ENCODE results near the gene ACAT2. TPM values are rescaled to one million over a fixed set of nuclear protein-coding genes. Genes with fewer than 3 reads are reported as not detected.
"Not testable (repeated sequence)": the region's sequence is repeated elsewhere in the genome, so short reads cannot be mapped to it uniquely, and the experiment has no call there.

The ACAT2 gene
- total RNA-seq (10 to 100 TPM; 21.4 to 25.8 TPM), total RNA-seq (5.5 to 110 (median 37.9) reads per million in 172 experiments)
- 19.9 TPM for polyA plus RNA-seq (2013, experiment 1 of 2)
- 19.6 TPM for polyA plus RNA-seq (2013, experiment 2 of 2)

- Mint-ChIP-seq H3K36me3 (ENCODE audit: low read depth) (peaks cover 64% of the 10 kb centered on the region), H3K4me1 (ENCODE audit: low read depth) (peaks cover 34% of the 10 kb centered on the region), H3K27me3 (no peaks in the 10 kb centered on the region), H3K9me3 (no peaks in the 10 kb centered on the region), H3K4me3 (peak within 1 kb of the TSS; percentile 98), H3K27ac (peak within 1 kb of the TSS; percentile 97)
- H3K36me3 ChIP-seq (ENCODE audit: insufficient read depth, low read length): peaks cover 31% of the 10 kb centered on the region
- no peaks in the 10 kb centered on the region for H3K9me3 ChIP-seq (ENCODE audit: control insufficient read depth in 1 of 2, insufficient read depth in 1 of 2, low read length in 2 of 2)
- peak within 1 kb of the TSS; percentile 100 for H3K4me3 ChIP-seq (ENCODE audit: low read length)
- ChIA-PET POLR2A (interaction anchor here (0.6 to 7.8 kb wide), 16 partner anchors 8 to 254 kb away, joined by 3 to 148 read pairs (median 4); partner anchors contain the start of genes MRPL18, SOD2, TCP1 and WTAP), CTCF (interaction anchor here (1.2 kb wide), 1 partner anchor 26 kb away, joined by 4 read pairs; no protein-coding TSS in a partner anchor)
- peaks cover 21% of the 10 kb centered on the region for H3K4me1 ChIP-seq (ENCODE audit: insufficient read depth, low read length)
- peak; percentile 89 for ATAC-seq (ENCODE audit: poor library complexity)
- peak; percentile 80 to 97 (median 90) for DNase-seq
- no peak for TF ChIP-seq CTCF (IDR thresholded peaks at IDR 0.05)
- H3K27me3 ChIP-seq (ENCODE audit: control insufficient read depth in 1 of 2, insufficient read depth in 2 of 2, low read length in 2 of 2): no peaks in the 10 kb centered on the region
- H3K27ac ChIP-seq (ENCODE audit: low read depth in 1 of 2, low read length in 2 of 2): peak within 1 kb of the TSS; percentile 94 to 99
- intact Hi-C loops (cut with DNase I, micrococcal nuclease): loop anchor here (1.0 to 2.0 kb wide), 6 partner anchors 26 to 71 kb away; partner anchors contain the start of genes WTAP (in 2 of the 2), MRPL18 (in 1 of the 2) and SOD2 (in 1 of the 2)
These were observed at the start of gene ACAT2 for GRCh38 chr6:159761873-159762680. Gene ACAT2, plus strand, starts transcription at chr6:159762045. Its CDS starts 43 bp downstream, at chr6:159762088.

- intact Hi-C loops (cut with DNase I, micrococcal nuclease); H3K4me3 Mint-ChIP-seq; H3K36me3 ChIP-seq (ENCODE audit: insufficient read depth, low read length); DNase-seq; H3K27ac ChIP-seq (ENCODE audit: low read depth in 1 of 2, low read length in 2 of 2); ATAC-seq (ENCODE audit: poor library complexity); H3K4me1 Mint-ChIP-seq (ENCODE audit: low read depth); H3K36me3 Mint-ChIP-seq (ENCODE audit: low read depth); H3K9me3 ChIP-seq (ENCODE audit: control insufficient read depth in 1 of 2, insufficient read depth in 1 of 2, low read length in 2 of 2); H3K4me1 ChIP-seq (ENCODE audit: insufficient read depth, low read length); H3K27me3 Mint-ChIP-seq; H3K27me3 ChIP-seq (ENCODE audit: control insufficient read depth in 1 of 2, insufficient read depth in 2 of 2, low read length in 2 of 2); H3K4me3 ChIP-seq (ENCODE audit: low read length); H3K27ac Mint-ChIP-seq; CTCF ChIA-PET; H3K9me3 Mint-ChIP-seq: not testable (repeated sequence)
- POLR2A ChIA-PET: interaction anchor here (1.4 kb wide), 1 partner anchor 20 kb away, joined by 3 read pairs; no protein-coding TSS in a partner anchor
These were observed 49.5 kb upstream of the ACAT2 start for GRCh38 chr6:159712389-159712788.

- Histone ChIP-seq H3K27ac (ENCODE audit: low read depth in 1 of 2, low read length in 2 of 2) (no peak overlapping the region), H3K4me1 (ENCODE audit: insufficient read depth, low read length) (no peaks in the 10 kb centered on the region), H3K36me3 (ENCODE audit: insufficient read depth, low read length) (no peaks in the 10 kb centered on the region), H3K4me3 (ENCODE audit: low read length) (no peak overlapping the region), H3K9me3 (ENCODE audit: control insufficient read depth in 1 of 2, insufficient read depth in 1 of 2, low read length in 2 of 2) (no peaks in the 10 kb centered on the region), H3K27me3 (ENCODE audit: control insufficient read depth in 1 of 2, insufficient read depth in 2 of 2, low read length in 2 of 2) (no peaks in the 10 kb centered on the region)
- Mint-ChIP-seq H3K27ac (no peak overlapping the region), H3K4me1 (ENCODE audit: low read depth) (no peaks in the 10 kb centered on the region), H3K36me3 (ENCODE audit: low read depth) (no peaks in the 10 kb centered on the region), H3K4me3 (no peak overlapping the region), H3K27me3 (no peaks in the 10 kb centered on the region), H3K9me3 (no peaks in the 10 kb centered on the region)
- POLR2A ChIA-PET: interaction anchor here (0.8 kb wide), 1 partner anchor 13 kb away, joined by 3 read pairs; the partner anchor contains the start of gene WTAP
- no peak for ATAC-seq (ENCODE audit: poor library complexity)
- TF ChIP-seq CTCF (IDR thresholded peaks at IDR 0.05): no peak
- CTCF ChIA-PET: no interaction called here
- intact Hi-C loops (cut with DNase I, micrococcal nuclease): no loop called here
- no peak for DNase-seq
These were observed 47.9 kb upstream of the ACAT2 start for GRCh38 chr6:159713984-159714383.

Data from CD4-positive, alpha-beta T cell (primary cell).